Right lobe of liver (tissue), 6 donors: Measurements from ENCODE around the gene CLHC1. TPM values are rescaled to one million over a fixed set of nuclear protein-coding genes. Genes with fewer than 3 reads are reported as not detected.

Source experiments
- ATAC-seq, 4 donors: fragments of 200-7000 bp; cut with Tn5 transposase; one replicate each; pipeline ENCODE4 v1.9.1; 2020; ENCODE audit warnings: mild to moderate bottlenecking in 4 of 4, moderate library complexity in 4 of 4
- DNase-seq, 3 donors: peaks; one replicate each; pipeline ENCODE4 v3.0.0-alpha.2; 2020
- H3K27ac ChIP-seq, 3 donors: fragments of 200-600 bp; one replicate each; pipeline ENCODE4 v1.8.0; 2022
- H3K27me3 ChIP-seq, 2 donors: fragments of 200-600 bp; one replicate each; pipeline ENCODE4 v1.8.0; 2022
- H3K36me3 ChIP-seq, 4 donors: fragments of 200-600 bp; sonication (generic) in 1 of 4; one replicate each; pipeline versions ENCODE4 v1.5.1 to v1.8.0; 2017 to 2022; ENCODE audit warnings: control low read depth in 1 of 4
- H3K4me1 ChIP-seq, 4 donors: fragments of 200-600 bp; sonication (generic) in 1 of 4; one replicate each; pipeline versions ENCODE4 v1.5.1 to v1.8.0; 2017 to 2022; ENCODE audit warnings: control low read depth in 1 of 4
- H3K4me3 ChIP-seq, 3 donors: fragments of 200-600 bp; one replicate each; pipeline ENCODE4 v1.8.0; 2022
- H3K9me3 ChIP-seq, 4 donors: fragments of 200-600 bp; sonication (generic) in 1 of 4; one replicate each; pipeline versions ENCODE4 v1.5.1 to v1.8.0; 2017 to 2022; ENCODE audit warnings: control low read depth in 1 of 4
- POLR2A ChIP-seq: fragments of 450-650 bp; IDR thresholded peaks from one replicate; pipeline ENCODE4 v1.6.1; 2017; ENCODE audit warnings: antibody characterized with exemption, mild to moderate bottlenecking
- WGBS: methylation state at CpG from one replicate; pipeline ENCODE4 v1.1.6; 2018; ENCODE audit warnings: low coverage, low lambda C conversion rate; ENCODE audit not compliant: insufficient coverage; ENCODE audit errors: missing lambda C conversion rate; 5-methylcytosine and 5-hydroxymethylcytosine counted together
- intact Hi-C, 2 donors: fragments of 100-400 bp; cut with DNase I; formaldehyde crosslinking; loops; one replicate each; pipeline versions ENCODE4 v1.11.2 to v1.14.1; 2022
- total RNA-seq, 6 experiments: library from RNA; depleted of rRNA in 2 of 6; stranded (reverse); fragments of >200 nt in 2 of 6; fragmentation: NEBNext Ultra II Directional in 3 of 6; extraction: Animal tissue kit (Norgen Biotek cat#: 25700) in 3 of 6; gene quantifications; one replicate each; pipeline versions ENCODE4 v1.1.0 to v1.2.4, GENCODE V29; 2016 to 2023
- TF ChIP-seq, protein P1 (sequence below), 4 donors: fragments of 200-600 bp in 3 of 4; fragments of 450-650 bp in 1 of 4; IDR thresholded peaks; one replicate each; pipeline versions ENCODE4 v1.5.1 to v1.8.0; 2016 to 2022; ENCODE audit warnings: antibody characterized with exemption in 4 of 4, mild to moderate bottlenecking in 2 of 4
- donor health status: DM: no; HTN: yes; CAD: no.
- donor health status: DM: no; HTN: no; CAD: no.
- donor health status: DM: no; HTN: no; CAD: no.
- donor health status: DM: no; HTN: yes; CAD: no.
- donor health status: DM: no; HTN: yes; CAD: no.

Gene CLHC1
- total RNA-seq, 6 experiments from 2014 or later: 1.5 to 5.0 (median 3.7) TPM

DNA sequence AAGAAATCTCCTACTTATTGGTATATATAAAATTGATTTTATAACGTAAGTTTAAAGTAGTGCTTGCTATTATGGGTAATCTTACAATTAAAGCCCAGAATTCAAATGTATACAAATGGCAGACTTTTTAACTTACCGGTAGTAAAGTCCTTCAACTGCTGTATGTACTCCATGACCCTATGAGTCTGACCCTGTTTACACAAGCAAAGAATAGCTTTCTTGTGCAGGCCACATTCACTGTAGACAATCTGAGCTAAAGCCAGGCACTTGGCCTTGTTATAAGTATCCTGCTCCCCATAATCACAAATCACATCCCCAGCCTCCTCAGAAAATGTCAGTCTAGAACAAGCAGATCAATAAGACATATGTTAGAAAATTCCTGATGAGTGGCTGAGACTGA, 51.7 kb downstream of the CLHC1 start:
- TF ChIP-seq, protein P1, sequence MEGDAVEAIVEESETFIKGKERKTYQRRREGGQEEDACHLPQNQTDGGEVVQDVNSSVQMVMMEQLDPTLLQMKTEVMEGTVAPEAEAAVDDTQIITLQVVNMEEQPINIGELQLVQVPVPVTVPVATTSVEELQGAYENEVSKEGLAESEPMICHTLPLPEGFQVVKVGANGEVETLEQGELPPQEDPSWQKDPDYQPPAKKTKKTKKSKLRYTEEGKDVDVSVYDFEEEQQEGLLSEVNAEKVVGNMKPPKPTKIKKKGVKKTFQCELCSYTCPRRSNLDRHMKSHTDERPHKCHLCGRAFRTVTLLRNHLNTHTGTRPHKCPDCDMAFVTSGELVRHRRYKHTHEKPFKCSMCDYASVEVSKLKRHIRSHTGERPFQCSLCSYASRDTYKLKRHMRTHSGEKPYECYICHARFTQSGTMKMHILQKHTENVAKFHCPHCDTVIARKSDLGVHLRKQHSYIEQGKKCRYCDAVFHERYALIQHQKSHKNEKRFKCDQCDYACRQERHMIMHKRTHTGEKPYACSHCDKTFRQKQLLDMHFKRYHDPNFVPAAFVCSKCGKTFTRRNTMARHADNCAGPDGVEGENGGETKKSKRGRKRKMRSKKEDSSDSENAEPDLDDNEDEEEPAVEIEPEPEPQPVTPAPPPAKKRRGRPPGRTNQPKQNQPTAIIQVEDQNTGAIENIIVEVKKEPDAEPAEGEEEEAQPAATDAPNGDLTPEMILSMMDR (IDR thresholded peaks at IDR 0.05): no peak
- no peak for TF ChIP-seq POLR2A
- Histone ChIP-seq H3K27me3 (no peaks in the 10 kb centered on the region), H3K9me3 (no peaks in the 10 kb centered on the region), H3K36me3 (no peaks in the 10 kb centered on the region), H3K4me3 (no peak overlapping the region), H3K4me1 (no peaks in the 10 kb centered on the region), H3K27ac (no peak overlapping the region)
- no peak for DNase-seq
- no peak for ATAC-seq
- WGBS: 93% methylated on average over 2 of the region's 2 CpGs
- intact Hi-C loops: no loop called here

DNA sequence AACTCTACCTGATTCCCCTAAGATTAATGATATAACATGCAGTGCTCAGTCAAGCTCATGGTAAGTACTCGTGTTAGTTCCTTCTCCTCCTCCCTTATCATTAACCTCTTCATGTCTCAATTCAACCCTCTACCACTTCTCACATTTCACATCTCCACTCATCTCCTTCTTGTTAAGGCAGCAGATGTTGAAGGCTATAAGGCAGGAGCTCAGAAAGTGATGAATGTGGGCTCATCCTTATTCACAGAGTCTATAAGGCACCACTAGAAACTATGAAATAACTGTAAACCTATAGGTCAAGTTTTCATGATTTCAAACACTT, 56.0 kb downstream of the CLHC1 start:
- Histone ChIP-seq H3K27me3 (no peaks in the 10 kb centered on the region), H3K9me3 (no peaks in the 10 kb centered on the region), H3K36me3 (no peaks in the 10 kb centered on the region), H3K4me3 (no peak overlapping the region), H3K4me1 (no peaks in the 10 kb centered on the region), H3K27ac (no peak overlapping the region)
- TF ChIP-seq, protein P1 (IDR thresholded peaks at IDR 0.05): no peak
- TF ChIP-seq POLR2A: no peak
- DNase-seq (no peak), ATAC-seq (no peak)
- intact Hi-C loops: no loop called here
- 13% methylated on average over 1 of the region's 1 CpG for WGBS

GRCh38 chr2:55175254-55176093, 56.6 kb downstream of the CLHC1 start:
- ATAC-seq (peak; percentile 83 to 95 (median 85)), DNase-seq (no peak)
- H3K27ac ChIP-seq: no peak overlapping the region
- intact Hi-C loops: no loop called here
- H3K9me3 ChIP-seq: no peaks in the 10 kb centered on the region
- TF ChIP-seq, protein P1 (IDR thresholded peaks at IDR 0.05): peak; percentile 55 to 58 (median 56)
- TF ChIP-seq POLR2A: no peak
- no peaks in the 10 kb centered on the region for H3K4me1 ChIP-seq
- no peaks in the 10 kb centered on the region for H3K36me3 ChIP-seq
- 18% methylated on average over 5 of the region's 5 CpGs for WGBS
- H3K27me3 ChIP-seq: no peaks in the 10 kb centered on the region
- no peak overlapping the region for H3K4me3 ChIP-seq

DNA sequence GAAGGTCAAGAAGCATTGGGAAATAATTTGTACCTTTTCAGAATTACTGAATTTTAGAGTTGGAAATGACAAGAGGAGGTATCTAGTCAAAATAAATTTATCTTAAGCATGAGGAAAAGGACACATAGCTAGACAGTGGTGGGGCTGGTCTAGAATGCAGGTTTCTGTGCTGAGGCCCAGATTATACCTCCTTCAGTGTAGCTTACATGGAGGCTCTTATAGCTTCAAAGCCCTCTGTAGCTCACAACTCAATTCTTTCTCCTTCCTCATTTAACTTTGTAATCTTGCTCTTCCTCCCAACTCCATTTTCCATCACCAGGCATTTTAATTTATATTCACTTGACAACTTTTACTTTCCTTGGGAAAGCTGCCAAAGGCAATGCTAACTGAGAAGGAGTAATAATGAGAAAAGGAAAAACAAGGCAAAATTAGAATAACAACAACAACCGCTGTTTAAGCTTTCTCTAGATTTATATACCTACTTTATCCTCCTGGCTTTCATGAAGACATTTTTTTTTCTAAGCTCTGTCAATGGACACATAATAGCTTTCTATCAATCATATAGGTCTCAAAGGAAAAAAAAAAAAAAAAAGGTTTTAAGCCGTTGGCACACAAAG, 58.5 kb downstream of the CLHC1 start:
- Histone ChIP-seq H3K36me3 (no peaks in the 10 kb centered on the region), H3K4me3 (no peak overlapping the region), H3K27ac (no peak overlapping the region), H3K27me3 (no peaks in the 10 kb centered on the region), H3K9me3 (no peaks in the 10 kb centered on the region), H3K4me1 (no peaks in the 10 kb centered on the region)
- WGBS: 76% methylated on average over 2 of the region's 2 CpGs
- TF ChIP-seq, protein P1 (IDR thresholded peaks at IDR 0.05): no peak
- no peak for TF ChIP-seq POLR2A
- intact Hi-C loops: no loop called here
- no peak for ATAC-seq
- no peak for DNase-seq
